HS-27A (cell line): ENCODE measurements around the gene NIM1K.
"Not testable (repeated sequence)": the region's sequence is repeated elsewhere in the genome, so short reads cannot be mapped to it uniquely, and the experiment has no call there.

Experiments
- DNase-seq: peaks from one replicate; pipeline ENCODE4 v3.0.0-alpha.2; 2012; ENCODE audit warnings: low read depth, missing footprints

NIM1K gene

GRCh38 chr5:43191740-43192557 is at the start of gene NIM1K:
NIM1K (plus strand) TSS chr5:43192225; CDS start chr5:43245776, 53,551 bp downstream.
- no peak for DNase-seq

GRCh38 chr5:43145071-43145470 is 47.0 kb upstream of the NIM1K start:
- no peak for DNase-seq

DNA sequence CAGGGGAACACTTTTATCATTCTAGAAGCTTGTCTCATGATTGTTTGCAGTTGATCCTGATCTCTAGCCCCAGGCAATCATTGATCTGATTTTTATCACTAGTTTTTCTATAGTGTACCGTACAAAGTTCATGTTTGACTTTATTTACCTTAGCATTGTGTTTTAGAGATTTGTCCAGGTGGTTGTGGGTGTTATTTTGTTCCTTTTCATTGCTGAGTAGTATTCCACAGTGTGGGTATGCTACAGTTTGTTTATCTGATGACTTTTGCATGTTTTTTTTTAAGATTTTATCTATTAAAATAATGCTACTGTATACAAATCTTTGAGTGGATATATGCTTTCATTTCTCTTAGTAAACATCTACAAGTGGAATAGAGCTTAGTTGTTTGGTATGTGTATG is 45.1 kb upstream of the NIM1K start:
- no peak for DNase-seq

GRCh38 chr5:43148417-43148816 is 43.6 kb upstream of the NIM1K start:
- DNase-seq = no peak

GRCh38 chr5:43149231-43149630 is 42.8 kb upstream of the NIM1K start:
- no peak for DNase-seq

DNA sequence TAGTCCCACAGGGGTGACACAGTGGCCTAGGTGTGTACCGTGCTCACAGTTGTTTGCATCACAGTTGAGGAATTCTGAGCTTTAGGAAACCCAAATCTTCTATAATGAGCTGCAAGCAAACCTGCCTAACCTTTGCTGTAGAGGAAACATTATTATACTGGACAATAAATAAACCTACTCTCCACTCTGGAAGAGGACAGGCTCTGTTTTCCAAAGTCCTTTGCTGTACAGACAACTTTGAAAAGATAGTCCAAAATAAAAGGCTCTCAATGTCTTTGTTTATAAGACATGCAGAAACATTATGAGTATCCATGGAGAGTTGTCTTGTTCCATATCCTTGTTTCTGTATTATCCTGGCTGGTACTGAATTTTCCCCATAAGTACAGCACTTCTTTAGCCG is 42.0 kb upstream of the NIM1K start:
- no peak for DNase-seq

- DNase-seq = no peak
These were observed 41.3 kb upstream of the NIM1K start for GRCh38 chr5:43150748-43151147.

DNA sequence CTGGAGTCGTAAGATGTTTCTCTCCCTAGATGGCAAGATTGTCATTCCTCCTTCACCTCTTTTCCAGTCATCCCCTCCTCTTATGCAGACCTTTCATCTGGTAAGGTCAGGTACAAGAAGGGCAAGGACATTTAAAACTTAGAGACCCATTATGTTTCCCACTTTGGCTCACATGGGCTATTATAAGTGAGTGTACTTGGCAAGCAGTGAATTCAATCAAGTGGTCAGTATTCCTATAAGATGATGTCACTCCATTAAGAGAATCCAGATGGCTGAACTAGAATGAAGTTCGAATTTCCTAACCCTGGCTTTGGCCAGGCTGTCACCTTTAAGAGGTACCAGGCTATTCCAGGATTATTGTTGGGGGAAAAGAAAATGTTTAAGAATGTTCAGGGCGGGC is 39.1 kb upstream of the NIM1K start:
- DNase-seq = no peak

DNA sequence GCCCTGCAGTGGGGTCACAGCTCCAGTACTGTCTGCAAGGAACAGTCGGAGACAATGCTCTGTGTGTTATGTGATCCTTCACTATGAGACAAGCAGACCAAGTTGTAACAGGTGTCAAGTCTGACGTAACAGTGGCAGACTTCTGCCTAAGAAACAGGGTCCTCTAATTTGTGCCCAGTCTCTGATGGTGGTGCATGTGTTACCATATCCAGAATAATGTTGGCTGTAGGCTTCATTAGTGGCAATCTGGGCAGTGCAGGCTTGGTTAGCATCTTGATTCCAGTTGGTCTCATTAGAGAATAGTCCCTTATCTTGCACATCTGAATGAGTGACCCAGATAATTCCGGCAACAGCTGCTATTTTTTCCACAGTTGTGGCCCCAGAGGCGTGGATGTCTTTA is 37.6 kb upstream of the NIM1K start:
- no peak for DNase-seq

DNA sequence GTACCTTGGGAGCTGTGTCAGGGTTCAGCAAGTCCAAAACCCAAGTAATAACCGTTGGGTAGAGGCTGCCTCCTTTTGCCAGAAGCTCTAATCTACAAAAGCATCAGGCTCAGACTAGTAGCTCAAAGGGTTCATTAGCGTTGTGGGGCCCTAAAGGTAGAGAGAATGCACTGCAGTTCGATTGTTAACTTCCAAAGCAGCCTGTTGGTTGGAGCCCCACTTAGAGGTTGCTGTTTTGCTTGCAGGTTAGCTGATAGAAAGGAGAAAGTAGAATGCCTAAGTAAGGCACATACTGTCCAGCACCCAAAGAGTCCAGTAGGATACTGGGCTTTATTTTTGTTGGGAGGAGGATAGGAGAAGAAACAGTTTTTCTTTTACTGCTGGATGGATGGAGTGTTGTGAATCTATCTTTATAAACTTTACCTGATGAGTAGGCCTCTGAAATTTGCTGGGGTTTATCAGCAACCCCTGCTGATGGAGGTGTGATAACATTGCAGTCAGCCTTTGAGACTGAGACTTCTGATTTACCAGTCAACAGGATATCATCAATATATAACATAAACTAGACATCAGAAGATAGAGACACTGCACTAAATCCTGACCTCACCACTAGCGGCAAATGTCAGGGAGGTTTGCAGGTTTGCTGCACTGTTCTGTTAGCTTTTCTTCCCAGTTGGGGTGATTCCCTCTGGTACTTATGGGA is 36.5 kb upstream of the NIM1K start:
- DNase-seq = no peak

DNA sequence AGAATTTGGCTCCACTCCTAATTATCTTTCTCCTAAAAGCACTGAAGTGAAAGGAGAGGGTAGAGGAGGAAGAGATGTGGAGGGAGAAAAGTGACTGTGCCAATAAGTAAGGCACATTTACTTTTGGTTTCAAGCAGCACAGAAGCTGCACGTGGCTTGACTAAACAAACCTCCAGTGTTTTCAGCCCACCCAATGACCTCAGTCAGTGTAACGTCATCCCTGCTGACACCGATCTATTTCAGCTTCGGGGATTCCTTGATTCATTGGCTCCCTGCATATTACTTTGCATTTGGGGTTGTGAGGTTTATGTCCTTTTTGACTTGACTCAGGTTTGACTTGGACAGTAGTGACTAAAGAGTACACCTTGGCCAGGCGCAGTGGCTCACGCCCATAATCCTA is 35.6 kb upstream of the NIM1K start:
- DNase-seq = no peak

DNA sequence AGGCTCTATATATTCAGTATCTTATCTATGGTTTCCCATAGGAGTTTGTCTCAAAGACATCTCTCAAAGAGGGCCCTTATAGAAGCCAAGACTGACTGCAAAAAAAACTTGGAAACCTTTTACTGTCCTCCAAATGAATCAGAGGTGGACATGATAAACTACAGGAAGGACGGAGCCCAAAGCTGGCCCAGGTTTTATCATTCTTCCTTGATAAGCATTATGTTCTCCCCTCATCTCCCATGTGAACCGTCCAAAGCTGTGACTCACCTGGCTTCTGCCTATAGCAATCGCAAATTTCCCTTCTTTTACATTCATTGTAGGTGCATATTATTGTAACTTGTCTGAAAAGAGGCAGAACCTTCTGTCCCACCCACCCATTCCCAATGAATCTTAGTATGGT is 35.0 kb upstream of the NIM1K start:
- DNase-seq = no peak

- no peak for DNase-seq
These were observed 30.8 kb upstream of the NIM1K start for GRCh38 chr5:43161244-43161643.

- DNase-seq = not testable (repeated sequence)
These were observed 27.2 kb upstream of the NIM1K start for GRCh38 chr5:43164801-43165200.

- DNase-seq = no peak
These were observed 26.7 kb upstream of the NIM1K start for GRCh38 chr5:43165323-43165722.

GRCh38 chr5:43168175-43168574 is 23.9 kb upstream of the NIM1K start:
- DNase-seq = no peak

GRCh38 chr5:43171451-43171850 is 20.6 kb upstream of the NIM1K start:
- DNase-seq = no peak

- DNase-seq = no peak
These were observed 20.1 kb upstream of the NIM1K start for GRCh38 chr5:43171926-43172325.

GRCh38 chr5:43172779-43173178 is 19.2 kb upstream of the NIM1K start:
- no peak for DNase-seq

DNA sequence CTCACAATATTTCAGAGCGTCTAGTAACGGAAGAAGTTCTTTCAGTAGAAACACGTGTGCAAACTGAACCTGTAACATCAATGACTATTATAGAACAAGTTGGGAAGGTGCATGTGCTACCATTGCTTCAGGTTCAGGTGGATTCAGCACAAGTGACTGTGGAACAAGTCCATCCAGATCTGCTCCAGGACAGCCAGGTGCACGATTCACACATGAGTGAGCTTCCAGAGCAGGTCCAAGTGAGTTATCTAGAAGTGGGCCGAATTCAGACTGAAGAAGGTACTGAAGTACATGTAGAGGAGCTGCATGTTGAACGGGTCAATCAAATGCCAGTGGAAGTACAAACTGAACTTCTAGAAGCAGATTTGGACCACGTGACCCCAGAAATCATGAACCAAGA is 17.4 kb upstream of the NIM1K start:
- no peak for DNase-seq

DNA sequence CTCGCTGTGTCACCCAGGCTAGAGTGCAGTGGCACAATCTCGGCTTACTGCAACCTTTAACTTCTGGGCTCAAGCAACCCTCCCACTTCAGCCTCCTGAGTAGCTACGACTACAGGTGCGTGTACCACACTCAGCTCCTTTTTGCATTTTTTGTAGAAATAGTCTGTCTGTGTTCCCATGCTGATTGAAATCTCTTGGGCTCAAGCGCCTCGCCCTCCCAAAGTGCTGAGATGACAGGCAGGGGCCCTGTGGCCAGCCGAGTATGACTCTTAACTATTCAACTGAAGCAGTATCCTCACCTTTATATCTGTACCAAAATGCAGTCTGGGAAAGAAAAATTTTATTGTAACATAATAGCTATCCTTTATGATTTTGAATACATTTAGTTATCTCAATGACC is 12.2 kb upstream of the NIM1K start:
- DNase-seq = no peak

DNA sequence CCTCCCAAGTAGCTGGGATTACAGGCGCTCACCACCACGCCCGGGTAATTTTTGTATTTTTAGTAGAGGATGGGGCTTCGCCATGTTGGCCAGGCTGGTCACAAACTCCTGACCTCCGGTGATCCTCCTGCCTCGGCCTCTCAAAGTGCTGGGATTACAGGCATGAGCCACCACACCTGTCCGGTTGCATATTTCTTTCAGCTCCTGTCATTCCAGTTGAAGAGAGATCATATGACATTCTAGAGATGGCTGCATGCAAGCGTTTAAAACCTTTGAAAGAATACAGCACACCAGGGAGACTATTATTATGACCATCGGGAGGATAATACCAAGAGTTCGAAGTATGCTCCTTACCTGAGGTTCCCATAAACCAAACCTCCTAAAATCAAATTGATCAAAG is 9.6 kb upstream of the NIM1K start:
- no peak for DNase-seq

DNA sequence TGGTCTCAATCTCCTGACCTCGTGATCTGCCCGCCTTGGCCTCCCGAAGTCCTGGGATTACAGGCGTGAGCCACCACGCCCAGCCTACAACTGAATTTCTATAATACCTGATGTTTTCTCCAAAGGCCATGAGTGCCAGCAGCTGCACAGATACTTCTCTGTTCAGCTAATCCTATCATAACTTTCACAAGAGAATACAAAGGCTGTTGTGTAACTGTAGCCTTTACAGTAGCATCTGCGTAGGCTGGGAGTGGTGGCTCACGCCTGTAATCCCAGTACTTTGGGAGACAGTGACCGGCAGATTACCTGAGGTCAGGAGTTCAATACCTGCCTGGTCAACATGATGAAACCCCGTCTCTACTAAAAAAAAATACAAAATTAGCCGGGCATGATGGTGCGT is 8.9 kb upstream of the NIM1K start:
- DNase-seq = not testable (repeated sequence)
